Kidney tubule cell (primary cell): Measurements from ENCODE around the gene DNM3.
A peak's percentile ranks its signal among the peaks of the same experiment; 100 is the strongest.

Experiments used
- DNase-seq: peaks from one replicate; pipeline ENCODE4 v3.0.0-alpha.2; 2018; ENCODE audit warnings: low spot score

Gene DNM3

DNA sequence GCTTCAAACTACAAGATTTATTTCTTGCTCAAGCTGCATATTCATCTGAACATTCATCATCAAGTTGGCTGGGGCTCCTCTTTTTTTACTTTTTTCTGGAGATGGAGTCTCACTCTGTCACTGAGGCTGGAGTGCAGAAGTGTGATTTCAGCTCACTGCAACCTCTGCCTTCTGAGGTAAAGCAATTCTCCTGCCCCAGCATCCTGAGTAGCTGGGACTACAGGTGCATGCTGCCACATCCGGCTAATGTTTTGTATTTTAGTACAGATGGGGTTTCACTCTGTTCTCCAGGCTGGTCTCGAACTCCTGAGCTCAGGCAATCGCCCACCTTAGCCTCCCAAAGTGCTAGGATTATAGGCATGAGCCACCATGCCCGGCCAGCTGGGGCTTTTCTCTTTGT lies 490.9 kb downstream of the DNM3 start:
- no peak for DNase-seq

DNA sequence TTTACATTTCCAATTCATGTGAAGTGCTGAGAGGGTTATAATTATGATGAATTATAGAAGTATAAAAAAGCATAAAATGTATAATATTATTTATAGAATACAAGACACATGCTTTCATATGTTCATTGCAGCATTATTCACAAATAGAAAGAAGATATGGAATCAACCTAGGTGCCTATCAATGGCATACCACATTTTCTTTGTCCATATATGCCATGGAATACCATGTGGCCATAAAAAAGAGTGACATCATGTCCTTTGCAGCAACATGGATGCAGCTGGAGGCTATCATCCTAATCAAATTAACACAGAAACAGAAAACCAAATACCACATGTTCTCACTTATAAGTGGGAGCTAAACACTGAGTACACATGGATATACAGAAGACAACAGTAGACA lies 494.1 kb downstream of the DNM3 start:
- no peak for DNase-seq

DNA sequence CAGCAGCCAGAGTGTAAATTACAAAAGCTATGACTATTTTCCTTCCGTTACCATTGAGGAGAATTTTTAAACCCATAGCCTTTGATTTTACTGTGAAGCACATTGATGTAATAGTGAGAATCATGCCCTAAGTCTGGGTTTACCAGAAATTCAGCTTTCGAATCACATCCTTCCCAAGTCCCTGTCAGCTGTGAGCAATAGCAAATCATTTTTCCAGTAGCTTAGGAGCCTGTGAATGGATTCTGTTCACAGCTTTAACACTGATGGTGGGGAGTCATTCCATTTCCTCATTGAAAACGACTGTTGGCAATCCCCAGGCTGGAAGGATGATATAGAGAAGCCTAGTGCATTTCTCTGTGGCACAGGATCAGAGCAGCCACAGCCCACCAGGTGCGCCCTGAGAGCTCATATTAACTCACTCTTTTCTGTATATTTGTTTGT lies 497.0 kb downstream of the DNM3 start:
- DNase-seq: no peak

DNA sequence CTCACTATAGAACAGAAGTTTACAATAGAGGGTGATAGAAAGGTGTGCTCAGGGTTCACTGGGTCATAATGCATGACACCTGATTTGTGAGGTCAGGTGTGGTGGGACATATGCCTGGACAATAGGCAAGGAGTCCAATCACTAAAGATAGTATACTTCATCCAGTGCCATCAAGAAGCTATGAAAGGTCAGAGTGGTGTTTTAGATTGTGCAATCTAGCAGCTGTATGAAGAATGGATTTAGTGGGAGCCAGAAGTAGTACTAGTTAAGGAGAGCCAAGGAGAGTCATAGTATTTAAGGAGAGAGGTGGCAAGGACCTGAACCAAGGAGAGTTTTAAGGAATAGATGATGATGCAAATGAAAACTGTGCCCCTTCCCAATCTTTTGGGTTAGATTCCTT lies 498.5 kb downstream of the DNM3 start:
- no peak for DNase-seq

DNA sequence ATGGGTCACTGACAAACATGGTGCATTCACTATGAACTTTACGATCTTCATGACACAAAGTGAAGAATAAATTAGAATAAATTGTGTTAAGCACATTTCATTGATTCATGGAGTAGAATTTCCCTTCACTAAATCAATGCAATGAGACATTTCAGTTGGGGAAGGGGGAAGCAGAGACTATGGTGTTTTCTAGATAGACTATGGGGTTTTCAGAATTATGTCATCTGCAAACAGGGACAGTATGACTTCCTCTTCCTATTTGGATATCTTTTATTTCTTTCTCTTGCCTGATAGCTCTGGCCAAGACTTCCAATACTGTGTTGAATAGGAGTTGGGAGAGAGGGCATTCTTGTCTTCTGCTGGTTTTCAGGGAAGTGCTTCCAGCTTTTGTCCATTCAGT lies 499.2 kb downstream of the DNM3 start:
- DNase-seq: no peak

DNA sequence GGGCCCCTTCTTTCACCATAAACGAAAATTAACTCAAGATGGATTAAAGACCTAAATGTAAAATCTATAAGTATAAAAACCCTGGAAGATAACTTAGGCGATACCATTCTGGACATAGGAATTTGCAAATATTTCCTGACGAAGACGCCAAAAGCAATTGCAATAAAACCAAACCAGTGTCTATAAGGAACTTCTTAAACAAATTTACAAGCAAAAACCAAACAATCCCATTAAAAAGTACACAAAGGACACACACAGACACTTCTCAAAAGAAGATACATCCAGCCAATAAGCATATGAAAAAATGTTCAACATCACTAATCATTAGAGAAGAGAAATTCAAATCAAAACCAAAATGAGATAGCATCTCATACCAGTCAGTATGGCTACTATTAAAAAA lies 500.4 kb downstream of the DNM3 start:
- DNase-seq: no peak

DNA sequence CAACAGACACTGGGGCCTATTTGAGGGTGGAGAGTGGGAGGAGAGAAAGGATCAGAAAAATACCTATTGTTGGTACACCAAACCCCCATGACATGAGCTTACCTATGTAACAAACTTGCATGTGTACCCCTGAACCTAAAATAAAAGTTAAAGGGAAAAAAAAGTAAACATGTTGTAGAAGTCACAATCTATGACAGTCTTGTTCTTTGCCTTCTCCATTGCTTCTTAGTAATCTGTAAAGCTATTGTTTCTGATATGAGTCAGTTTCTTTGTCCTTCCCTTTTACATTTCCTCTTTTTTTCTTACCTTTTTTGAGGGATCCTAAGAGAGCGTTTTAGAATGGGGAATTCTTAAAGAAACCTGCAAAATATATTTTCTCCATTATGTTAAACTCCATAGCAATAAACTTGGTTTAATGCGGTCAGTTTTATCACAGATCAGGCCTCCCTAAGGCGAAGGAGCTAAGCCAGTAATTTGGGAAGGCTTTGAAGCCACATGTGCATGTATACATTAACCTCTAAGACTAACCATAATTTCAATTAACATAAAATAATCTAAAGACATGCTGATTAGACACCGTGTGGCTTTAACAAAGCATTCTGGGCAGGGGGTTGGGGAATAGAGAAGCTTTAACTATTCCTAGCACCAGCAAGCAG lies 501.4 kb downstream of the DNM3 start:
- peak; percentile 32 for DNase-seq

DNA sequence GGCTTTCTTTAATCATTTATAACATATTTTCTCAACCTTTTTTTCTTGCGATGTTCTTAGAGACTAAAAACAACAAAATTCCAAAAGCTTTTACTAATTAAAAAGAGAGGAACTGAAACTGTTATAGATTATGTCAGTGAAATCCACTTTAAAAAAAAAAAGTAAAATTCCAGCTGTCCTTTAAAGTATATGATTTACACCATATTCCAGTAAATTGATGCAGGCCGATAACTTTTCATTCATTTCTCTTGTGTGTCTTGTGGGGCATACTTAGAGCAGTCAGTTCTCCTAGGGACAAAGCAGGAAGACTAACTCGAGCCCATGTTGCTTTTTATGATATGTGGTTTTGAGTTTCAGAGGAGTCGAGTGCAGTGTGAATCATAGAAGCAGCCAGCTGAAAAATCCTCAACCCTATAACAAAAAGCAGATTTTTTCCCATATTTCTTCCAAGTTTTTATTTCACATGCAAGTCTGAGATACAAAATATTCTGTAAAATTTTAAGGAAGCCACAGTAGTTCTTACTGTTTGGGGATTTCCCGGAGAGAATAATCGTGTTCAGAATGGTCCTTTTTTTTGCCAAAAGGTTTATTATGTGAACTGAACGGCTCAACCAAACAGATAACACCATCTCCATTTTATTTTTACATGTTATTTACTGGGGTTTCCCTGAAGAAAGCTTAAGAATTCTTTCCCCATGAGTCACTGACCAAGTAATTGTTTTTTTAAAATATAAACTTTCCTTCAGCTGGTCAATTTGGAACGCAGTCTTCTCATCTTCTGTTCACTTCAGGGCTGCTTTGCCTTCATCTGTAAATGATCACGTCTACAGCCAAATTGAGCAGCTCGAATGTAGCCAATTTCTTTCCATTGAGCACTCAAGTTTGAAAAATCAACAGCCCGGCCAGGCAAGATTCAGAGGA lies 502.2 kb downstream of the DNM3 start:
- DNase-seq: peak; percentile 86

DNA sequence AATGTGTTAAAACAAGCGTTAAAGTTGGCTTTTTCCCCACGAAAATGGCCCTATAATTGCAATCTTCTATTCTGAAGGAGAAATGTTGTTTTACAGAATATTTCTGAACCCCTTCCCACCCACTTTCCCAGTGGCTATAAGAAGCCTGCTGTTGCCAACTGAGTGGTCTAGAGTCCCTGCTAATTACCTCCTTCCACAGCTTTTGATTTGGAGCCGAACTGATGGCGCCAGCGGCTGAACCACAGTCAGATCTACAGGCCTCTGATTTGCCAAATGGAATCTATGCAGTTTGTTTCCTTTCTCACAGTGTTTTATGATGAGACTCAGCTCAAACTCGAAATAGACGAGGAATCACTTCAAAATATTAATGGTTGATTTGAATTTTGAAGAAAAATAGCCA lies 503.1 kb downstream of the DNM3 start:
- no peak for DNase-seq

DNA sequence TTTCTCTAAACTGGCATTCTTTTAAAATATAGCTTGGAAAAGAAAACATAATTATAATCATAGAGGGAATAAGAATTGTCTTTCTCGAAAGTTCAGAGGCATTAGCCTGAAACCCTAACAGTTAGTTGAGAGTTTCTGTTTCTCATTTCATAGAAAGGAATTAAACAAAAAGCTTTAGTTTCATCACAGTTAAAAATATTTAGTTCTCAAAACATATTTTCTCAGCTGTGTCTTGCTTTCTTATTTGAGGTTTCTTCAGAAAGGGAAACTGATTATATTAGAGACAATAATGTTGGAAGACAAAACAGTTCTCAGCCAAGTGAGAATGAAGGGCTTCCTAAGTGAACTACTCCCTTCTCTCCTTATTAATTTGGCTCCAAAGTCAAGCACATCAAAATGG lies 503.8 kb downstream of the DNM3 start:
- DNase-seq: no peak

DNA sequence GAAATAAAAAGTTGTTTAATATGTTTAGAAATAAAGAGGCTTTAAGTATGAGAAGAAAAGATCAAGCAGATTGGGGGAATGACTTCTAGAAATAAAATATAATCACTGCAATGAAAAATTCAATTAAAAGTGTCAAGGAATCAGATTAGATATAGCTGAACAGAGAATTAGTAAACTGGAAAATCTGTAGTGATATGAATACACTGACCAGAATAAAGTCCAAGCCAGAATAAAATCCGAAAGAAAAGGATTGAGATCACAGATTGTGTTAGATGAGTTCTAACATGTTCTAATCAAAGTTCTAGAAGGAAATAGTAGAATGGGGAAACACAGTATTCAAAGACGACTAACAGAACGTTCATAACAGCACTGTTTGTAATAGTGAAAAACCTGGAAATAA lies 506.1 kb downstream of the DNM3 start:
- DNase-seq: no peak

DNA sequence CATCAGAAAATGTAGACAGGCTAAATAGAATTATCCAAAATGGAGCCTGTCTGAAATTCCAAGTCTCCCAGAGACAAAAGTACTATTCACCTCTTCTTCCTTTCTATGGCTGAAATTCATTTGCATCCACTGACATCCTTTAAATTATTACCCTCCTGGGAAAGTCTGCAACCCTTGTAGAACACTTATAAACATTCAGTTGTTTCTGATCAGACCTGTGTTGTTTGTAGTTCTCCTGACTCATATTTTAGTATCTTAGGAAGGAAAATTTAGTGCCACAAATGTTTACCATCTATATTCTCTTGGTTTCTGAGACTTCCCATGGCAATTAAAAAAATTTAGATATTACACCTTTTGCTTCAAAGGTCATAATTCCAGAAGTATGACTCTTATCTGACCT lies 509.6 kb downstream of the DNM3 start:
- no peak for DNase-seq

DNA sequence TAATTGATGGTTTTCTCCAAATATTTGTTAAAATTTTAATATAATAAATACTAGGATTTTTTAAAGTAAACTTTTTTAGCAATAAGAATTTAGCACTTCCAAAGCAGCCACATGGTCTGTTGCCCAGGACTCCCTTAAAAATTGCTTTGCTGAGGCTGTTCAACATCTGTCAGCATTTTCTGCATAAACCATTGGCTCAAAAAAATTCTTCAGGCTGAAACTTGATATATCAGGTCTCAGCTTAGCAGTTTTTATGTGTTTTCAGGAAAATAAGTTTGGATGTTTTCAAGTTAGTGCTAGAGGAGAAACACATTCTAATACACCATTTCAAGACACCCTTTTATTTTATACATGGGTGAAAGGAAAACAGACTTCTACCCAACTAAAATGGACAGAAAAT lies 510.0 kb downstream of the DNM3 start:
- no peak for DNase-seq

DNA sequence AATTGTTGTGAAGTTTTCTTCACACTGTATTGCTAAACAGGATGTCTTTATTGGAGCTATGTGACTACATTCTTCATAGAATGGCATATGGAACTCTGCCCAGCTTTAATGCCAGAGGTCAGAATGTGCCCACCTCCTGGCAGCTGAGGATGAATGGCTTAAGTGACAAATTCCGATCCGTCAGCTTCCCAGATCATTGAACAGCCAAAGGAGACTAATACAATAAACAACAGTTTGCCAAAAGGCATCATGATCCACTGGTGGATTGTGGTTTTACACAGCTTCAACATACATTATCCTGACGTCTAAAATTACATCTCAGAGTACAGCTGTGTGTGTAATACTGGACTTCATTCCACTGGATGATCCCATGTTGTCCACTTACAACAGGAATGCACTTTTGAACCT lies 510.5 kb downstream of the DNM3 start:
- peak; percentile 76 for DNase-seq

DNA sequence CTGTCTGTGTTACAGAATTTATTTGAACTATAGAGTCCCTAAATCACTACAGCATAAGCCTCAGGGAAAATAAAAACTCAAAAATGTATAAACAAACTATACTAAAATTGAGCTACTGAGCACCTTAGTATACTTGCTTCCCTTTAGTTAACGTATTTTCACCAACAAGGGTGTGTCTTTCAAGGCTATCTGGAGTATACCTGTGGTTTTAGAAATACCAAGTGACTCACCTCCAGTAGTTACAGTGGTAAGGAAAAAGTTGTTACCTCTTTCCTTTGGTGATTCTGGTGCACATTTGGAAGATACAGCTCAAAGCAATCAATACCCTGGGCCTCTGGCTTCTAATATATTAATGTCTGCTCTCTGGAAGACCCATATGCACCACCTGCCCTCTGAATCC lies 511.1 kb downstream of the DNM3 start:
- peak; percentile 75 for DNase-seq

DNA sequence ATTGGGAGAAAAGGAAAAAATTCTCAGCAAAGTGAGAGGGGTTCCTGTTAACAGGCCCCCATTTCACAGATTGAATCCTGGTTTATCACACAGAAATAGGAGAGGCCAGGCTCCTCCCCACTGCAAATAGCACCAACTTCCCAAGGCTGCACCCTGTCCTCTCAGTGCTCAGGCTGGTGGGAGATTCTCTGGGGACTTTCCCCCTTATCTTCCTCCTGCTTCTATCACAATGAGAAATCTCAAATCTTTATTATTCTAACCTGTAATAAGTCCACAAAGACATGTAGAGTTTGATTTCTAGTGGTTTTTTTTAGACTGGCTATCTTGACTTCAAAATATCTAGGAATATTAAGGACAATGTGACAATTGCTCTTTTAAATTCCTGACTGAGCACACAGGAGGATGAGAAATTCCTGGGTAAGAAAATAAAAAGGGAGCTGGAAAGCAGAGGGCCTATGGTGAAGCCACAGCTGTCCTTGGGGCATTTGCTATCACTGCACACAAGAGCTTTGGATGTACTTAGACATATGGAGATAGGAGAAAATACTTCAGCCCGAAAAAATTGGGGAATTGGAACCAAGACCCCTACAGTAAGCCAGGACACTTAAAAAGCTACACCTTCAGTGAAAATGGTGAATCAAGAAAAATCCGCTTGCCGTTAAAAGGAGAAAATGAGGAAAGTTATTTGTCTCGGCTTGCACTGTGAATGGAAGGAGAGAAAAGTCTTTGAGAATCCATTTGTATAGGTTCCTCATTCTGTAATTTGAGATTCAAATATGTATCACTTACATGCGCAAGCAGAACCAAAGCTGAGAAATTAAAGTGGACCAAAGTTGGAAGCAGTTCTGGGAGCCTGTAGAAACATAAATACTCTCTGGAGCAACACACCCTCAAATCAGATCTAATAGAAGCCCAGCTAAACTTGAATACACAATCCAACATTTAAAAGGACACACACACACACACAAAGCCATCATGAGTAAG lies 513.3 kb downstream of the DNM3 start:
- no peak for DNase-seq

DNA sequence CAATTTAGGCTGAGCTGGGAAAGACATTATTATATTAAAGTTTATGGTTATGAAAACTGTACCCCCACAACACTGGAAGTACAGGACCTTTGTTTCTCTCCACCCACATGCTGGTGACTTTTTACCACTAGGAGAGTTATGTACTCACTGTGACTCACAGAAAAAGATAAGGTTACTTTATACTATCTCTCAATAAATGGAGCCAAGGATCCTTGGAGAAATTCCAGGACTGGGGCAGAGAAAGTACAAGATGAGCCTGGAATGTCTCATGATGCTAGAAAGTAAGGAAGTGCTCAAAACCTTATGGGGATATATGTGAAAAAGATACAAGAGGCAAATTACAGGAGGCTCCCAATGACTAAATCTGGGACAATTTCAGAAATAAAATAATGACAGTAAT lies 515.3 kb downstream of the DNM3 start:
- peak; percentile 85 for DNase-seq

DNA sequence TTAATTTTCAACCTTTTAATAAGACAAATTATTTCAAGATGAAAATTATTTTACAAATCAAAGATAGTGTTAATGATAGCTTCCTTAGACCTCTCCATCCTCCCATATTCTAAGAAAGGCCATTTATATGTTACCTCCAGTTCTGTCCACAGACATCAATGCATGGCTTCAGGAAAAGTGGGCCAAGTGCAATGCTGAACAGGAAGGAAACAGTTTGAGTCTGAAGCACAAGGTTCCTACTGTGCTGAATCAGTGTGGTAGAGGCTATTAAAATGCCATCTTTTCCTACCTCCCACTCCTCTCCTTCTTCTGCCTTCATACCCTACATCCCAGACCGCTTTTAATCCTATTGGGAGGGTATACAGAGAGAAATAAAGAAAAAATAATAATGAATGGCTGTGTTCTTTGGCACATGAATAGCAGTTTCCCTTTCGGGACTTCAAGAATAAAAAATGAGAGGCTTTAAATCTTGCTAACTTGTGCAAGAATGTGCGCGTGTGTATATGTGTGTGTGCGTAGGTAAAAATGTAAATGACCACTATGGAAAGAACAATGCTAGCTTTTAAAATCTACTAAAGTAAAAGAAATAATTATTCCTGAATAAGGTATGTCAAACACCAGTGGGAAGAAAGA lies 516.6 kb downstream of the DNM3 start:
- DNase-seq: no peak

DNA sequence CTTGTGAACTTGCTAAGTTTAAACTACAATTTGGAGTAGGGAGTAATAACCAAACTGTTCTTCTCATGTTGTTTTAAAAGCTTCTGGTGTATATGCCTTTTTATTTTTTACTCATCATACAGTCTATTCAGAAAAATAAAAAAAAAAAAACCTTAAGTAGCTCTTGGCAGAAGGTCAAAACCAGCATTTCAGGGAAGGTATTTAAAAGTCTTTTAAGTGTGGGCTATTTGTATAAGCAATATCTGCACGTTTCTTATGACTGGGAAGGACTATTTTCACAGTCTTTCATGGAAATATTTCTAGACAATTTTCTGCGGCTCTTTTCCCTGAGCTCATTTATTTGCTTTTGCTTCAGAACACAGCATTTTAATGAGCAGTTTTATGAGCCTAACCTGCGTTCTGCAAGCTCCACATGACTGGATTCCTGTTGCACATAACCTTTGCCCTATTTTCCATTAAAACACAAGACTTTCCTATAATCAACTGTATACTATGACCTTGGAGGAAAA lies 518.2 kb downstream of the DNM3 start:
- DNase-seq: peak; percentile 79

DNA sequence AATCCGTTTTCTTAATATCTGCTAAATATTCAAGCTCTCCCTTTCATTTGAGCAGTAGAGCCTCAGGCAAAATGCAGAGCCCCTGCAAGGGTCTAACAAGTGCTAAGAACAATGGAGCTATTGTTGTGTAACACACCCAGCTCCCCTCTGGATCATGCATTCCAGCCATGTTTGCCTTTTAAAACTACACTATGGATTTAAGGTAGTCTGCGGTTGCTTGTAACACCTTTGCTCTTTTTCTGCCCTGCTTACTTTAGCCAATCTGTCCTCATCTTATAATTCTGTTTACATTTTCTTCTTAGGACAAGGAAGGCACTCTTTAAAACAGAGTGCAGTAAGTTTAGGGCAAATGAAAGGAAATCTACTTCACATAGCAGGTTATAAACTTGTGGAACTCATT lies 519.2 kb downstream of the DNM3 start:
- DNase-seq: peak; percentile 29

DNA sequence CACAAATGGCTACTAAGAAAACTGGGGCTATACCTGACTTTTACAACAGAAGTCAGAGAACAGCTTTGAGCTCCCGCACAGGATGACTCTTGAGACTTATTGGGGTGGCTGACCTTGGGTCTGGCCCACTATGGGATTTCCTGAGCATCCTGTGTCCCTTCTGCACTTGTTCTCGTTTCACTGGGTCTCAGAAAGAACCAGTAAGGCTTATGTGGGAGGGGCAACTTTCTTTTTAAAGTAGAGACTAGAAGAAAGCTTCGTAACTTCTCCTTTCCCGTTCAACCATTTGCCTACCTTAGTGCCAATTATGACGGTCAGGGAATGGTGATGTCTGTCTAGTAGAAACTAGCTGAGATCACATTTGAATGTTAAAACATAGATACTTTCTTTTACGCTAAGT lies 519.7 kb downstream of the DNM3 start:
- no peak for DNase-seq

DNA sequence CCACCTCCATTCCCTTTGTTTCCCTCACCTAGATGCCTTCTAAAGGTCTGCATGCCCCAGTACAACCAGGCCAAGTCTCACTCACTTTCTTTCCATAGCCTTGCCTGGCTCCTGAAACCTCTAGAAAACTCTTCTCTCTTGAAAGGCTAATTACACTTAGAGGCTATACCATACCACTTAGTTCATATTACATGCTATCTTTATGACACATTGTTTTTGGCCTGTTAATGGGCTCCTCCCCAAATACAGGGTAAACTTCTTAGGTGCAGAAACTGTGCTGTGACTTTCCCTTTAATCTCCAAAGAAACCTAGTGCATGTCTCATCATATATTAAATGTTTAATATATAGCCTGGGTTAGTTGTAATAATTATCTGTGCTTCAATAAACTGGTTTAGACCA lies 522.6 kb downstream of the DNM3 start:
- no peak for DNase-seq
